Heart right ventricle (tissue), 16 donors: ENCODE measurements around the gene ORC5. TPM values are rescaled to one million over a fixed set of nuclear protein-coding genes. Genes with fewer than 3 reads are reported as not detected.
"Not testable (repeated sequence)": the region's sequence is repeated elsewhere in the genome, so short reads cannot be mapped to it uniquely, and the experiment has no call there.

Experiments used
- ATAC-seq, 8 donors: fragments of 200-7000 bp; cut with Tn5 transposase; one replicate each; pipeline ENCODE4 v1.9.1; 2020; ENCODE audit warnings: mild to moderate bottlenecking in 8 of 8, moderate library complexity in 8 of 8, moderate number of reproducible peaks in 1 of 8
- DNase-seq, 2 donors: peaks; one replicate each; pipeline ENCODE4 v3.0.0-alpha.2; 2020
- H3K27ac ChIP-seq, 10 donors: fragments of 200-600 bp; sonication (generic) in 2 of 10; one replicate each; pipeline versions ENCODE4 v1.5.0 to v1.8.0; 2020 to 2022; ENCODE audit warnings: mild to moderate bottlenecking in 3 of 10
- H3K27me3 ChIP-seq, 7 donors: fragments of 200-600 bp; one replicate each; pipeline ENCODE4 v1.8.0; 2021 to 2022; ENCODE audit warnings: mild to moderate bottlenecking in 2 of 7
- H3K36me3 ChIP-seq, 9 donors: fragments of 200-600 bp; sonication (generic) in 1 of 9; one replicate each; pipeline versions ENCODE4 v1.5.0 to v1.8.0; 2020 to 2022; ENCODE audit warnings: mild to moderate bottlenecking in 2 of 9
- H3K4me1 ChIP-seq, 9 donors: fragments of 200-600 bp; sonication (generic) in 1 of 9; one replicate each; pipeline versions ENCODE4 v1.5.0 to v1.8.0; 2020 to 2022; ENCODE audit warnings: mild to moderate bottlenecking in 4 of 9
- H3K4me3 ChIP-seq, 10 donors: fragments of 200-600 bp; sonication (generic) in 2 of 10; one replicate each; pipeline versions ENCODE4 v1.5.0 to v1.8.0; 2020 to 2022; ENCODE audit warnings: mild to moderate bottlenecking in 7 of 10, moderate library complexity in 2 of 10
- H3K9me3 ChIP-seq, 11 donors: fragments of 200-600 bp in 10 of 11; sonication (generic) in 2 of 11; one replicate each; pipeline versions ENCODE4 v1.5.0 to v1.8.0; 2013 to 2022; ENCODE audit warnings: mild to moderate bottlenecking in 2 of 11, control low read depth in 1 of 11, moderate library complexity in 1 of 11
- WGBS, 2 donors: extraction: QIAGEN DNeasy Blood & Tissue Kit; methylation state at CpG; one replicate each; pipeline ENCODE4 v1.1.7; 2013; ENCODE audit warnings: inconsistent platforms in 1 of 2; 5-methylcytosine and 5-hydroxymethylcytosine counted together
- intact Hi-C, 10 donors: fragments of 100-400 bp; cut with DNase I; formaldehyde crosslinking; loops; one replicate each; pipeline versions ENCODE4 v1.11.1 to v1.14.2; 2022
- polyA plus RNA-seq, 2 donors: library from polyadenylated mRNA; stranded (reverse); fragments of 200-250 nt; gene quantifications; one replicate each; pipeline ENCODE4 v1.2.3, GENCODE V29; 2013
- total RNA-seq, 10 donors: library from RNA; stranded (reverse); fragmentation: NEBNext Ultra II Directional in 3 of 10; extraction: Animal tissue kit (Norgen Biotek cat#: 25700) in 3 of 10; gene quantifications; one replicate each; pipeline versions ENCODE4 v1.2.1 to v1.2.4, GENCODE V29; 2021 to 2023
- TF ChIP-seq, protein P1 (sequence below), 9 donors: fragments of 200-600 bp; sonication (generic) in 2 of 9; IDR thresholded peaks; one replicate each; pipeline versions ENCODE4 v1.5.0 to v1.8.0; 2021 to 2022; ENCODE audit warnings: antibody characterized with exemption in 9 of 9, mild to moderate bottlenecking in 5 of 9, moderate library complexity in 1 of 9
- donor health status: Arrhythmogenic right ventricular cardiomyopathy.
- donor health status: ischemic (EF 13 %, LVEDD 7.1; RV severe dilation, severe dysfunction).
- donor health status: healthy with polysubstance abuse.
- donor health status: DM: no; HTN: yes; CAD: no.
- donor health status: DM: no; HTN: no; CAD: no.
- donor health status: ischemic (EF 25% LVEDD 6.9; RV normal size, moderate dysfunction).
- donor health status: ischemic (EF 25% LVEDD 5.7; RV mildly dilated, moderate dysfunction).
- donor health status: healthy.
- donor health status: DM: yes; HTN: yes; CAD: no.
- donor health status: Ischemic cardiomyopathy.
- donor health status: ischemic (EF 35%, LVEDD 5.7; RV mildly dilated, moderate dysfunction).
- donor health status: nonischemic (EF 11% LVEDD 7.7; RV severe dilation, severe dysfunction).
- donor health status: DM: yes; HTN: yes; CAD: no.
- donor health status: PGD.
- donor health status: ischemic (EF 29% LVEDD 5.4; RV normal size, mild dysfunction).
- donor health status: nonischemic (EF 23%, LVEDD 6.1; RV moderate dilation, normal function).

ORC5 gene
- total and polyA plus RNA-seq, 12 donors, result 3.2 to 12.0 (median 6.9) TPM

DNA sequence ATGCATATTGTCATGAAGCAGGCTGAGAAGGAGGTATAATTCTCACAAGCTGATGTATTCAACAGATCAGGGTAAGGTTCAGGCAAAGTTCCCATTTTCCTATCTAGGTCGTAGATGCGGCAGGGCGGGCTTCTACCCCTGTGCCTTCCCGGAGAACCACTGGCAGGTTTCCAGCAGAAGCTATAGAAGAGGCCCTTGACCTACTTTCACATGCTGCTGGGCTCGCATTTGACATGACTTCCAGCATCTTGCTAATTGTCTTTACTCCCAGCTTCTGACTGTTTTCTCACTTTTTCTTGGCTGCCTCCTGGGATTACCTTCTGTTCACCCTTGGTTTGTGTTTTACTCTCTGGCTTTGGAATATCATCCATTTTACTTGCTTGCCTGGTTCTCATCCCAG lies 32.6 kb upstream of the ORC5 start:
- Histone ChIP-seq H3K36me3 (no peaks in the 10 kb centered on the region), H3K4me1 (no peaks in the 10 kb centered on the region), H3K9me3 (no peaks in the 10 kb centered on the region), H3K27me3 (peaks cover 0 to 16% (median 9%) of the 10 kb centered on the region in 7 donors), H3K27ac (no peak overlapping the region), H3K4me3 (no peak overlapping the region)
- intact Hi-C loops, result no loop called here
- TF ChIP-seq, protein P1, sequence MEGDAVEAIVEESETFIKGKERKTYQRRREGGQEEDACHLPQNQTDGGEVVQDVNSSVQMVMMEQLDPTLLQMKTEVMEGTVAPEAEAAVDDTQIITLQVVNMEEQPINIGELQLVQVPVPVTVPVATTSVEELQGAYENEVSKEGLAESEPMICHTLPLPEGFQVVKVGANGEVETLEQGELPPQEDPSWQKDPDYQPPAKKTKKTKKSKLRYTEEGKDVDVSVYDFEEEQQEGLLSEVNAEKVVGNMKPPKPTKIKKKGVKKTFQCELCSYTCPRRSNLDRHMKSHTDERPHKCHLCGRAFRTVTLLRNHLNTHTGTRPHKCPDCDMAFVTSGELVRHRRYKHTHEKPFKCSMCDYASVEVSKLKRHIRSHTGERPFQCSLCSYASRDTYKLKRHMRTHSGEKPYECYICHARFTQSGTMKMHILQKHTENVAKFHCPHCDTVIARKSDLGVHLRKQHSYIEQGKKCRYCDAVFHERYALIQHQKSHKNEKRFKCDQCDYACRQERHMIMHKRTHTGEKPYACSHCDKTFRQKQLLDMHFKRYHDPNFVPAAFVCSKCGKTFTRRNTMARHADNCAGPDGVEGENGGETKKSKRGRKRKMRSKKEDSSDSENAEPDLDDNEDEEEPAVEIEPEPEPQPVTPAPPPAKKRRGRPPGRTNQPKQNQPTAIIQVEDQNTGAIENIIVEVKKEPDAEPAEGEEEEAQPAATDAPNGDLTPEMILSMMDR (IDR thresholded peaks at IDR 0.05), result no peak
- 32 to 38% methylated on average over 5 of the region's 5 CpGs for WGBS, 2 donors
- DNase-seq (no peak), ATAC-seq (no peak)

DNA sequence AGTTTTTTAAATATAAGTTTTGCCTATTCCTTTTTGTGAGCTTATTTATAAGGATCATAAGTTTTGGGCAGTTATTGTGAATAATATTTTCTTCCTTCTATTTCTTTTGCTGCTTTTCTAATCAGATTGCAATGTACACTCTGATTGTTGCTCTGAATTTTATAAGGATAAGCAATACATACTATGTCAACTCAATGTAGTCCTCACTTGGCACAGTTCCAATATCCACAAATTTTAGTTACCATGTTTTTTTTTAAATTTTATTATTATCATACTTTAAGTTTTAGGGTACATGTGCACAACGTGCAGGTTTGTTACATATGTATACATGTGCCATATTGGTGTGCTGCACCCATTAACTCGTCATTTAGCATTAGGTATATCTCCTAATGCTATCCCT lies 27.2 kb upstream of the ORC5 start:
- 33 to 40% methylated on average over 1 to 2 of the region's 2 CpGs for WGBS, 2 donors
- H3K4me1 ChIP-seq, H3K36me3 ChIP-seq, H3K27ac ChIP-seq, H3K9me3 ChIP-seq, DNase-seq, ATAC-seq, H3K4me3 ChIP-seq: not testable (repeated sequence)
- intact Hi-C loops, result loop anchor here in 8 of 10 donors (5.0 to 10.0 kb wide), 4 partner anchors 610 to 682 kb away; no protein-coding TSS in a partner anchor
- H3K27me3 ChIP-seq, result peaks cover 0 to 44% (median 19%) of the 10 kb centered on the region in 7 donors

DNA sequence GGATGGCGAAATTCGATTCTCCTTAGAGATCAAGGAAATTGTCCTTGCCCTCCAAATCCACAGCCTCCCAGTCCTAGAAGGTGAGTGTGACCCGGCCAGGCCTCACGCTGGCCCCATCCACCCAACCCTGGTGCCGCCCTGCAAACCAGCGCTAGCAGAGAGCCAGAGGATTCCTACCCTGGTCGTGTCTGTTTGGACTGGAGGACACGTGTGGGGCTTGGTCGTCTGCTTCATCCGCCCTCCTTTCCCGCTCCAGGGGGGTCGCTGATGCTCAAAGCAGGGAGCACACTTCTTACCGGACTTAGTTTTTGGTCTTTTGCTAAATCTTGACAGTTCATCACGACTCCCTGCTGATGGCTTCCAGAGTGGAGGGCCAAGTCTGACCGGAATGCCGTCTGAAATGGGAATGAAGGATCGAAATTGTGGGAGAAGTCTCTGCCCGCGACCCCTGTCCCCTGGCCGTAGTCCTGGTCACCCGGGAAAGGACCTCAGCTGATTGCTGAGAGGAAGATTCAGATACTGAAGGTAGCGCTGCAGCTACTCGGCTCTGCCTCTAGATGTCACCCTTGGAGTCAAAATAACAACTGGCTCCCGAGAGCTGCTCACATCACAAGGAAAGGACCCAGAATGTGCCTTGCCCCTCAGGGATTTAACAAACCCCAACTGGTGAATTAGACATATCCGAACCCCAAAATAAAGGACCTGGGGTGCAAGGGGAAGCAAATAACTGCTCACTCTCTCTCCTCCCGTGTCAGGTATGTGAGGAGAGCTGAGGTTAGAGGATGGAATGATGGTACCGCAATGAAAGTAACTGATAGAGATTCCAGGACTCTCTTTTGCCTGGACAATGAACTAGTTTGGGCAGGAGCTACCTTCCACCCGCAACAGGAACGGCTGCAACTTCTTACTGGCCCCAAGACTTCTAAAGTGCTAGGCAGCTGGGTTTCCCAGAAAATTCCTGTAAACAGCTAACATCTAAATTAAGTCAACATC lies 23.5 kb upstream of the ORC5 start:
- Histone ChIP-seq H3K9me3 (no peaks in the 10 kb centered on the region), H3K27ac (no peak overlapping the region), H3K4me1 (peaks cover 0 to 6% (median 0%) of the 10 kb centered on the region in 9 donors), H3K36me3 (no peaks in the 10 kb centered on the region), H3K27me3 (peaks cover 0 to 35% (median 17%) of the 10 kb centered on the region in 7 donors), H3K4me3 (no peak overlapping the region)
- 18 to 22% methylated on average over 29 of the region's 29 CpGs for WGBS, 2 donors
- TF ChIP-seq, protein P1 (IDR thresholded peaks at IDR 0.05), result peak; percentile 56 to 84 (median 77)
- ATAC-seq, result peak in 6 of 8 donors; percentile 49 to 78 (median 58)
- intact Hi-C loops, result loop anchor here in 9 of 10 donors (2.0 to 10.0 kb wide), 5 partner anchors 613 to 689 kb away; no protein-coding TSS in a partner anchor
- peak in 1 of 2 donors; percentile 22 for DNase-seq

DNA sequence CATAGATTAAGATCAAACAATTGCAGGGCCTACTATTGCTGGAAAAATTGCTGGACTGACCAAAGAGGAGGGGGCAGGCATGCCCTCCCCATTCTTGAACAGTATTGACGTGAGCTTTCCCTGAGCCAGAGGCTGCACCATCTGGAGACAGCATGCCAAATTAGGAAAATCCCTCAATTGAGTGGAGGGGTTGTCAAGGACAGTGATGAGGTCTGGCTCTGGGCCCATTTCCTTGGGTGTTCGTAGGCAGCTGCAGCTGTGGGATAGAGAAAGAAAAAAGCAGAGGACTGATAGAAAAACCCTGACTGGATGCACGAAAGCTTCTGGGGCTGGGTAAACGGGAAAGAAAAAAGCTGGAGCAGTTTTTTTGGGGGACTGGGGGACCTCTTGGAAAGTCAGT lies 22.8 kb upstream of the ORC5 start:
- Histone ChIP-seq H3K36me3 (no peaks in the 10 kb centered on the region), H3K4me1 (peaks cover 0 to 6% (median 0%) of the 10 kb centered on the region in 9 donors), H3K27ac (no peak overlapping the region), H3K9me3 (no peaks in the 10 kb centered on the region), H3K4me3 (no peak overlapping the region), H3K27me3 (peaks cover 0 to 35% (median 17%) of the 10 kb centered on the region in 7 donors)
- TF ChIP-seq, protein P1 (IDR thresholded peaks at IDR 0.05), result no peak
- DNase-seq (no peak), ATAC-seq (no peak)
- intact Hi-C loops, result loop anchor here in 9 of 10 donors (2.0 to 10.0 kb wide), 5 partner anchors 614 to 690 kb away; no protein-coding TSS in a partner anchor
- WGBS, 2 donors, result 25 to 36% methylated on average over 4 of the region's 4 CpGs
